Thyroid gland (tissue), 4 donors: ENCODE results near the gene S100A2.

Source experiments
- POLR2A ChIP-seq, 2 donors: fragments of 450-650 bp; IDR thresholded peaks; one replicate each; pipeline ENCODE4 v1.6.1; 2017; ENCODE audit warnings: antibody characterized with exemption in 2 of 2, mild to moderate bottlenecking in 2 of 2, moderate library complexity in 1 of 2
- TF ChIP-seq, protein P1 (sequence below), 6 experiments: fragments of 200-600 bp in 3 of 6; fragments of 450-650 bp in 3 of 6; sonication (generic) in 3 of 6; IDR thresholded peaks; one replicate each; pipeline ENCODE4 v1.5.1; 2016 to 2019; ENCODE audit warnings: antibody characterized with exemption in 6 of 6, mild to moderate bottlenecking in 2 of 6, inconsistent platforms in 1 of 6, moderate library complexity in 1 of 6

DNA sequence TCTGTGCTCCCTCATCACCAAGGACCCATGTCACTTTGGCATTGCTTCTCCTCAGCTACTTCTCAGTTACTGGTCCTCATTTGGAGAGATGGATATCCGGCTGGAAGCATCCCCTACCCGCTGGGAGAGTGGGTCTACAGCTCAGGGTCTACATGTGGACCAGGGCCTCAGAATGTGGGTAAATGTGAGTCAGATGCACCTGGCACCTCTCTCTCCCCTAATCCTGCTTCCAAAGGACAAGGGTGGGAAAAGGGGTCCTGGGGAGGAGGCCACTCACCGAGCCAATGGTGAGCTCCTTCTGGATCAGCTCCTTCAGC is 30.8 kb downstream of the S100A2 start:
- TF ChIP-seq, protein P1, sequence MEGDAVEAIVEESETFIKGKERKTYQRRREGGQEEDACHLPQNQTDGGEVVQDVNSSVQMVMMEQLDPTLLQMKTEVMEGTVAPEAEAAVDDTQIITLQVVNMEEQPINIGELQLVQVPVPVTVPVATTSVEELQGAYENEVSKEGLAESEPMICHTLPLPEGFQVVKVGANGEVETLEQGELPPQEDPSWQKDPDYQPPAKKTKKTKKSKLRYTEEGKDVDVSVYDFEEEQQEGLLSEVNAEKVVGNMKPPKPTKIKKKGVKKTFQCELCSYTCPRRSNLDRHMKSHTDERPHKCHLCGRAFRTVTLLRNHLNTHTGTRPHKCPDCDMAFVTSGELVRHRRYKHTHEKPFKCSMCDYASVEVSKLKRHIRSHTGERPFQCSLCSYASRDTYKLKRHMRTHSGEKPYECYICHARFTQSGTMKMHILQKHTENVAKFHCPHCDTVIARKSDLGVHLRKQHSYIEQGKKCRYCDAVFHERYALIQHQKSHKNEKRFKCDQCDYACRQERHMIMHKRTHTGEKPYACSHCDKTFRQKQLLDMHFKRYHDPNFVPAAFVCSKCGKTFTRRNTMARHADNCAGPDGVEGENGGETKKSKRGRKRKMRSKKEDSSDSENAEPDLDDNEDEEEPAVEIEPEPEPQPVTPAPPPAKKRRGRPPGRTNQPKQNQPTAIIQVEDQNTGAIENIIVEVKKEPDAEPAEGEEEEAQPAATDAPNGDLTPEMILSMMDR (IDR thresholded peaks at IDR 0.05): no peak
- no peak for TF ChIP-seq POLR2A (IDR thresholded peaks at IDR 0.05)
